Adrenal gland (tissue), 5 donors: ENCODE results near the gene TBC1D22A.

Experiments
- POLR2A ChIP-seq, 2 donors: fragments of 450-650 bp; IDR thresholded peaks; one replicate each; pipeline ENCODE4 v1.6.1; 2017; ENCODE audit warnings: antibody characterized with exemption in 2 of 2, mild to moderate bottlenecking in 2 of 2, moderate library complexity in 1 of 2
- TF ChIP-seq, protein P1 (sequence below), 6 experiments: fragments of 450-650 bp in 4 of 6; fragments of 200-600 bp in 2 of 6; sonication (generic) in 1 of 6; IDR thresholded peaks; 1 replicate in 5 of 6; 2 replicates in 1 of 6; pipeline versions ENCODE4 v1.5.1 to v1.8.0; 2016 to 2021; ENCODE audit warnings: antibody characterized with exemption in 6 of 6, mild to moderate bottlenecking in 2 of 6, moderate library complexity in 1 of 6
- donor health status: DM: no; HTN: no; CAD: no.

DNA sequence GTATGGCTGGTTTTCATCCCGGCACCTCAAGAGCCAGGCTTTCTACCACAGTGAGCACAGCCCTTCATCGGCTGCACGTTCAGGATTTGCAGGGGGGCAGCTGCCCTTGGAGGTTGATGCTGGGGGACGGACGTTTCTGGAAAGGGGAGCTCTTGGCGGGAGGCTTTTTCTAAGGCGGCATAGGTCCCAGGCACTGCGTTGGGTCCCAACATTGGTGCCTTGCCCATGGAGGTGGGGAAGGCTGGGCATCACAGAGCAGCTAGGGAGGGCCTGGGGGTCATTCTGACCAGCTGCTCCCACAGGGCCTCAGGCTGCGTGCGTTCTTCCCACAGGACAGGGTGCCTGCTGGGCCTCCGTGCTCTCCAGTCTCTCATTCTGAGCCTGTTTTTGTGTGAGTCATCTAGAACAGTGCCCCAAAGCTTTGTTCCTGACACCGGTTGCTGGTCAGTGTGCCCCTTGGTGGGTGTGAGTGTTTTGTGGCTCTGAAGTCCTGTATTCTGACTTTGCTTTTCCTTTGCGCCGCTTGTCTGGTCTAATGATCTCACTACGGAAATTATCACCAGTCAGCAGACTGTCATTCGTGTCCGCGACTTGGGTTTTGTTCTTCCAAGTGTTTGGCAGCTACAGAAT is 275.9 kb downstream of the TBC1D22A start:
- TF ChIP-seq, protein P1, sequence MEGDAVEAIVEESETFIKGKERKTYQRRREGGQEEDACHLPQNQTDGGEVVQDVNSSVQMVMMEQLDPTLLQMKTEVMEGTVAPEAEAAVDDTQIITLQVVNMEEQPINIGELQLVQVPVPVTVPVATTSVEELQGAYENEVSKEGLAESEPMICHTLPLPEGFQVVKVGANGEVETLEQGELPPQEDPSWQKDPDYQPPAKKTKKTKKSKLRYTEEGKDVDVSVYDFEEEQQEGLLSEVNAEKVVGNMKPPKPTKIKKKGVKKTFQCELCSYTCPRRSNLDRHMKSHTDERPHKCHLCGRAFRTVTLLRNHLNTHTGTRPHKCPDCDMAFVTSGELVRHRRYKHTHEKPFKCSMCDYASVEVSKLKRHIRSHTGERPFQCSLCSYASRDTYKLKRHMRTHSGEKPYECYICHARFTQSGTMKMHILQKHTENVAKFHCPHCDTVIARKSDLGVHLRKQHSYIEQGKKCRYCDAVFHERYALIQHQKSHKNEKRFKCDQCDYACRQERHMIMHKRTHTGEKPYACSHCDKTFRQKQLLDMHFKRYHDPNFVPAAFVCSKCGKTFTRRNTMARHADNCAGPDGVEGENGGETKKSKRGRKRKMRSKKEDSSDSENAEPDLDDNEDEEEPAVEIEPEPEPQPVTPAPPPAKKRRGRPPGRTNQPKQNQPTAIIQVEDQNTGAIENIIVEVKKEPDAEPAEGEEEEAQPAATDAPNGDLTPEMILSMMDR (IDR thresholded peaks at IDR 0.05) = no peak
- TF ChIP-seq POLR2A (IDR thresholded peaks at IDR 0.05) = no peak
